COR-L47 (cell line): ENCODE measurements around the gene GPX4.

Source experiments
- DNase-seq: peaks from one replicate; lab custom pipeline; 2025; lab: John Stamatoyannopoulos, UW

Gene GPX4

DNA sequence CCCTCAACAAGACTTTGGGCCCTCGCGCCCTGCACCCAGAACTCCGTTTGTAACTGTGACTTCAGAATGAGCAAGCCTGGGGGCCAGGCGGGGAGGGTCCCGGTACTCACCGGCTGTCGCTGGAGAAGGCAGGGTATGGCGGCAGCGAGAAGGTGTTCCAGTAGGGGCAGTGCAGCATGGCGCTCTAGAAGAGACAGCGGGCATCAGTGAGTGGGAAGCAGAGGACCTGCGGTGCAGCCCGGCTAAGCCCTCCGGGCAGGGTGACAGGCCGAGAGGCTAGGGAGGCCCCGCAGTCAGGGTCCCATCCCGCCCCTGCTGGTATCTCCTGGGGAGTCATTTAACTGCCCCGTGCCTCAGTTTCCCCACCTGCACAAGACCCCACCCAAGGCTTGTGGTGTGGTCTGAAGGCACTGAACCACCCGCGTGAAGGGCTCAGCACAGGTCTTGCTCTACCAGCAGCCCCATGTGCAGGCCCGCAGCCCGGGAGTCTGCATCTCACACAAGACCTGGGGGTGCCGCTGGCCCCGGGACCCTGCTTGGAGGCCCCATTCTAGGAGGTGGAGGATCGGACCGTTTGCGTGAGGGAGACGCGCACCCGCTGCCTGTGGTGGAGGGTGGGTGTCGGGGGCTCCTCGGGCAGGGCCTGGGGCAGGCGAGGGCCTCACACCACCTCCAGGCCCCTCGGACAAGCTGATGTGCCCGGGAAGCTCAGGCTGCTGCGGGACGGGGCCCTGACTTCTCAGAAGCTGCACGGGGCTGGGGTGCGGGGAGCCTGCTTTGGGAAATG is 45.7 kb downstream of the GPX4 start:
- no peak for DNase-seq

DNA sequence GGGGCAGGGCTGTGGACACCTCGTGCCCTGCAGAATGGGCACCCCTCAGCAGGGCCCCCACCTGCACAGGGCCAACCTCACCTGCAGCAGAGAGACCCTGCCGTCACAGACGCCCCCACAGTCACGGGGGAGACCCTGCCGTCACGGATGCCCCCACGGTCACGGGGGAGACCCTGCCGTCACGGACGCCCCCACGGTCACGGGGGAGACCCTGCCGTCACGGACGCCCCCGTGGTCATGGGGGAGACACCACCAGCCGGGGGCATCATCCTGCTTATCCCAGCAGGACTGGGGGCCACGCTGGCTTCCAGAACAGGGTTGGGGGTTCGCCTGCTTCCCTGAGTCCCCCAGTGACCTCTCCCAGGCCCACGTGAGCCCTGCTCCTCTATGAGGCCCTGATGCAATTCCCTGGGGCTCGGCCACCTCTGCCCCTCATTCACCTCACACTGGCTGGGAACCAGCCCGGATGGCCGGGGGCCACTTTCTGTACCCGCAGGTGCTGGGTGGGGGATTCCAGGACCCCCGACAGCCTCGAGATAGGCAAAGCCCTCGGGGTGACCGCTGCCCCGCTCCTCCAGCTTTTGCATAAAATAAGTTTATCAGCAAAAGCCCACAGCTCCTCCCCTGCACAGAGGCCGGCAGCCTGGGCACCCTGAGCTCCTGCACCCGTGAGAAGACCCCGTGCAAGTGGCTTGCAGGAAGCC is 46.7 kb downstream of the GPX4 start:
- DNase-seq, result no peak

DNA sequence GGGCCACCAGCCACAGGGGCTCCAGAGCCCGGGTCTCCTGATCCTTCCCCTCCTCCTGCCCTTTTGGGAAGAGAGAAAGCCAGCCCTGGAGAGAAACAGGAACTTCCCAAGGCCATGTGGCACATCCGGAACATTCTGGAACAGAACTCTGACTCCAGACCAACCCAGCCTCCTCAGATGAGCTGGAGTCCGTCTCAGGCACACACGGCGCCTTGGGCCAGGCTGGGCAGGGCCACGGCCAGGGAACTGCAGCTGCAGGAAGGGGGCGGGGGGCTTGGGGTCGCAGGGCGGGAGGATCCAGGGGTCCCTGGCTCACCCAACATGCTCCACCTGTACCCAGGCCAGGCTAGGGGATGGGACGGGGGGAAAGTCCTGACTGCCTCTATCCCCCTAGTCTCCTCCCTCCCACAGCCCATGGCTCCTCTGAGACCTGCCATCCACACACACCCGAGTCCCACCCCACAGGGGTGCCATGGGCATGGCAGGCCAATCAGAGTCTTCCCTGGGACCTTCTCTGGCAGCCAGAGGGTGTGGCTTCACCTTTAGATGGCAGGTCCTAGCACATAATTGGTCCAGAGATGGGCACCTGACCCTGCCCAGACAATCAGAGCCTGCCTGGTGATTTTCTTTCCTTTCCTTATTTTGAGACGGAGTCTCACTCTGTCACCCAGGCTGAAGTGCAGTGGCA is 47.4 kb downstream of the GPX4 start:
- DNase-seq, result no peak

GRCh38 chr19:1151917-1152587 is 48.3 kb downstream of the GPX4 start:
- no peak for DNase-seq

DNA sequence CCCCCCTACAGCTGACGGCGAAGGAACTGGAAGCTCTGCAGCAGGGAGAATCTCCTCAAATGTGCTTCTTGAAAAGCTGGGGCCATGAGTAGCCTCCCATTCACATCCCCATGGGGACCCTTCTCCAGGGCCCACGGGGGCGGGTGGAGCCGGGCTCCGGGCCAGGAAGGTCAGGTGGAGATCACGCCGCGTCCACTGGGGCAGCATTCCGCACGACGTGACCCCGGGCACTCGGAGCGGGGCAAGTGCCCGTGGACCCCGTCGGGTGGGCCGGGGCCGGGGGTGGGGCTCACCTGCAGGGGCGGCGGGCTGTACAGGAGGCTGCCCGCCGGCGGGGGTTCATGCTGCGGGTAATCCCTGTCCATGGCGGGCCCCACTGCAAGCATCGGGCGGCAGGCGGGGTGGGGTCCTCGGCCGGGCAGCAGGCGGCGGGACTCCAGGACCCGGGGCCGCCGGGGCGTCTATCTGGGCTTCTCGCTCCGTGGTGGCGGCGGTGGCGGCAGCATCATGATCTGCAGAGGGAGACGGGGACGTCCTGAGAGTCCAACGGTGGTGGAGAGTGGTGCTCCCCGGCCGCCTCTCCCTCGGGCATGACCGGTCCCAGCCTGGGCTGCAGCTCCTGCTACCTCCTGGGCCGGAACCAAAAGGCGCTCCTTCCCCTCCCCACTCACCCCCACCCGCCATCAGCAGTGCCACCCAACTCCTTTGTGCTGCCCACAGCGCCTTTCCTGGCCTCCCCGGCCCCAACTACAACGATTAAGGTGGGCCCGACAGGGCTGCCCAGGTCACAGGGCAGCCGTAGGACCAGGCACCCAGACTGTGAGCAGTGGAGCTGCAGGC is 50.3 kb downstream of the GPX4 start:
- no peak for DNase-seq

DNA sequence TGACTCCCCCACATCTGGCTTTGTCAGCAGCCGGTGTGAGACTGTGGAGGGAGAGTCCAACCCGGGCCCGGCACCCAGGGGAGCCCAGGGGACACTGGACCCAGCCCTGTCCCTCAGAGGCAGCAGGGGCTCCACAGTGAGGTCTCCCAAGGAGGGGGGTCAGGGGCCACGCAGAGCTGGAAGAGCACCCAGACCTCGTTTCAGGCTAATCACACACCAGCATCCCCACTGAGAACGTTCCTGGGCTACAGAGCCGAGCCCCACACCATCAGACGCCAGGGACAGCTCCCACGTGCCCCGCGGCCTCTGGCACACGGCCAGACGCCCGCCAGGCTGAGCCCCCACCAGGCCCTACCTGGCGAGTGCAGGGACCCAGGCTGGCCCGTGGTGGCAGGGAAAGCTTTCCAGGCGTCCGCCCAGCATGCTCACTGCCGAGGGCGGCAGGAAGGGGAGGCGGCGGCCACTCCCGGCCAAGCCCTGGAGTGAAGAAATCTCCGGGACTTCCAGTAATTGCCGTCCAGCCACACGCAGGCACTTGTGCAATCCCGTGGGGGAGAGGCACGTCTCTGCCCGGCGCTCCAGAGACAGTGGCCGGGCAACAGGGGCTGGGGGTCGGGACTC is 51.0 kb downstream of the GPX4 start:
- no peak for DNase-seq

DNA sequence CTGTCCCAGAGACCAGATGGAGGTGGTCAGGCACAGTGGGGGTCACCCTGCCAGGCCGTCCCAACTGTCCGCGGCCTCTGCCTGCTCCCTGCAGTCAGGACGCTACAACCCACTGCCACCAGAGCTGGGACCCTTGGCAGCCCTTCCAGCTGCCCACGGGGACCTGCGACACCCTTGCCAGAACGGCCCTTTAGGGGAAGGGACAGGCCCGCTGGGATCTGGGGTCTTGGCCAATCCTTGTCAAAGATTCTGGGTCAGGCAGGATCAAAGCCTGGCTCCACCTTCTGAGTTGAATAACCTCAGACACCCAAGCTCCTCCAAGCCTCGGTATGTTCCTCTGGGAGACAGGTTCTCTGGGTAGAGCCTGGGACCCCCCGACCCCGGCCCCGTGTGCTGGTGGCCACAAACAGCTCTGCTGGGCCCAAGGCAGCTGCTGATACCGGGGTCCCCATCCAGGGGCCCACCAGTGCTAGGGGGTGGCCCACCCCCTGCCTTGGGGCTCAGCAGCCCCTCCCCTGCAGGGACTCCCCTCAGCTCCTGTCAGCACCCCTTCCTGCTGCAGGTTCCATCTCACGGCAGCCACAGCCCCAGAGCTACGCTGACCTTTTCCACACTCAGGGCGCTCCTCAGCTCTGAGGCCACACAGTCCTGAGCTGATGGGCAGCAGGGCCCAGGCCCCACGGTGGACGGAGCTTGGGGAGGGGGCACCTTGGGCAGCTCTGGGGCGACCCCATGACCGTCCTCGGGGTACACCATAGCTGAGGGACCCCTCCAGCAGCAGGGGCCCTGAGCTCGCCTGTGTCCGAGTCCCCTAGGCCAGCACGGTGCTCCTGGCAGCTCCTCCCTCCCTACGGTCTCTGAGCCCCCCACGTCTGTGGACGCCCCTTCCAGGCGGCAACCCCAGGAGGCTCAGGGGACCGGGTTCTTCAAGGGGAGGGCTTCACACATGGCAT is 51.8 kb downstream of the GPX4 start:
- DNase-seq, result no peak
